ENCODE results near the gene PPP1R37.
A peak's percentile ranks its signal among the peaks of the same experiment; 100 is the strongest.

Gene PPP1R37, protein sequence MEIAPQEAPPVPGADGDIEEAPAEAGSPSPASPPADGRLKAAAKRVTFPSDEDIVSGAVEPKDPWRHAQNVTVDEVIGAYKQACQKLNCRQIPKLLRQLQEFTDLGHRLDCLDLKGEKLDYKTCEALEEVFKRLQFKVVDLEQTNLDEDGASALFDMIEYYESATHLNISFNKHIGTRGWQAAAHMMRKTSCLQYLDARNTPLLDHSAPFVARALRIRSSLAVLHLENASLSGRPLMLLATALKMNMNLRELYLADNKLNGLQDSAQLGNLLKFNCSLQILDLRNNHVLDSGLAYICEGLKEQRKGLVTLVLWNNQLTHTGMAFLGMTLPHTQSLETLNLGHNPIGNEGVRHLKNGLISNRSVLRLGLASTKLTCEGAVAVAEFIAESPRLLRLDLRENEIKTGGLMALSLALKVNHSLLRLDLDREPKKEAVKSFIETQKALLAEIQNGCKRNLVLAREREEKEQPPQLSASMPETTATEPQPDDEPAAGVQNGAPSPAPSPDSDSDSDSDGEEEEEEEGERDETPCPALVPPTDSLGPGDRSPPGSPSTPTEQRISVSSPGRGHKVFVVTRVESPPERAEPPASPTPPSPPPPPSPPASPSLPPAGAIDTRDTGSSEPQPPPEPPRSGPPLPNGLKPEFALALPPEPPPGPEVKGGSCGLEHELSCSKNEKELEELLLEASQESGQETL

GRCh38 chr19:45092747-45093678, at the start of gene PPP1R37:
TSS of gene PPP1R37 (plus strand) at chr19:45093179. CDS start at chr19:45093326, 147 bp downstream.
- DNase-seq: peak; percentile 42 to 94 (median 87)

GRCh38 chr19:45045671-45046353, 47.2 kb upstream of the PPP1R37 start:
- peak in 57 of 58 donors; percentile 2 to 95 (median 75) for DNase-seq

GRCh38 chr19:45046355-45046754, 46.6 kb upstream of the PPP1R37 start:
- DNase-seq: peak in 1 of 58 donors; percentile 47

- DNase-seq: no peak
These were observed 45.7 kb upstream of the PPP1R37 start for GRCh38 chr19:45047188-45047797.

GRCh38 chr19:45049073-45049736, 43.8 kb upstream of the PPP1R37 start:
- DNase-seq: peak in 41 of 58 donors; percentile 3 to 71 (median 24)

- no peak for DNase-seq
These were observed 42.9 kb upstream of the PPP1R37 start for GRCh38 chr19:45050036-45050435.

DNA sequence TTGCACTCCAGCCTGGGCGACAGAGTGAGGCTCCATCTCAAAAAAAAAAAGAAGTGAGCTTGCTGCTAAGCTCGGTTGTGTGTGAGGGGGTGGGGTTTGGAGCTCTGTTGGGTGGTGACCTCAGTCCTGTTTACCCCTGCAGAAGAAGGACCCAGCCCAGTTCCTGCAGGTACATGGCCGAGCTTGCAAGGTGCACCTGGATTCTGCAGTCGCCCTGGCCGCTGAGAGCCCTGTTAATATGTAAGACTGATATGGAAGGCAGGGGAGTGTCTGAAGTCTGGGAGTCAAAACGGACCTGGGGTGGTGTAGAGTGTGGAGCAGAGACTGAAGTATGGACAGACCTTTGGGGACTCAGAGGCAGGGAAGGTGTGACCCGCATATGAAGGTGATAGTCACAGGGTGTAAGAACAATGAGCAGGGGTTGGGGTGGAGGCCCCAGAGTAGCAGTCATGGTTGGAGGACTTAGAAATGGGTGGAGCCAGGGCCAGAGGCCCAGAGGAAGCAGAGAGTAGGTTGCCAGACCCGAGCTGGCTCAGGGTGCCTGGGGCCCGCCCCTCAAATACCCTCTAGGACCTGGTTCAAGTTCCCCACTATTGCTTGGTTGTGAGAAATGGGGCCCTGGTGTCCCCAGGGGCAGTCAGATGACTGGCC, 40.9 kb upstream of the PPP1R37 start:
- peak in 1 of 58 donors; percentile 0 for DNase-seq

DNA sequence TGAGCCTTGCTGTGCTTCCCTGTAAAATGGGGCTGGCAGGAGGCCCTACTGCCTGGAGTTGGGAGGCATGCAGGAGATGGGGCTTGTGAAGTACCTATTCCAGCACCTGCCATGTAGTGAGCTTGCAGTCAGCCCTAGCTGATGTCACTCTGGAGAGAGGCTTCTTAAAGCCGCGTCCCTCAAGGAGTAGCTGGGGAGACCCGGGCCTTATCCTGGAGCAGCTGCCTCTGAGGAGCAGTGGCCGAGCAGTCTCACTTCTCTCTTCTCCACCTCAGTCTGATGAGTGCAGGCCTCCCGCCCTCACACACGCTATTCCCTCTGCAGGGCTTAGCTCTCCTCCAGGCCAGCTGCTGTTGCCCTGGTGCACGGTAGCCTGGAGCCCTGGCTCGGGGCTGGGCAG, 36.1 kb upstream of the PPP1R37 start:
- no peak for DNase-seq

DNA sequence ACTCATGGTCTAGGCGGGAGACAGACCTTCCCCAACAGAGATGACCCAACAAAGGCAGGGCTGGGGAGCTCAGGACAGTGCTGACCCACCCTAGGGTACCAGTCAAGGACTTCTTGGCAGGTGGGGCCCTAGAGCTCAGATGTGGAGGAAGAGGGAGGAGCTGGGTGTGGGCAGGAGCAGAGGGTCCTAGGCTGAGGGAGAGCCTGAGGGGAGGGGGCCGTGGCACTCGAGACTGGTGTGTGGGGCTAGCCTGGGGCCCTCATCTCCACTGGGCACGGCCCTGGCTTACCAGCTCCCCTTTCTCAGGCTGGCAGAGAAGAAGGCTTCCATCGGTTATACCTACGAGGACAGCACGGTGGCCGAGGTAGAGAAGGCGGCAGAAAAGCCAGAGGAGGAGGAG, 35.5 kb upstream of the PPP1R37 start:
- no peak for DNase-seq

DNA sequence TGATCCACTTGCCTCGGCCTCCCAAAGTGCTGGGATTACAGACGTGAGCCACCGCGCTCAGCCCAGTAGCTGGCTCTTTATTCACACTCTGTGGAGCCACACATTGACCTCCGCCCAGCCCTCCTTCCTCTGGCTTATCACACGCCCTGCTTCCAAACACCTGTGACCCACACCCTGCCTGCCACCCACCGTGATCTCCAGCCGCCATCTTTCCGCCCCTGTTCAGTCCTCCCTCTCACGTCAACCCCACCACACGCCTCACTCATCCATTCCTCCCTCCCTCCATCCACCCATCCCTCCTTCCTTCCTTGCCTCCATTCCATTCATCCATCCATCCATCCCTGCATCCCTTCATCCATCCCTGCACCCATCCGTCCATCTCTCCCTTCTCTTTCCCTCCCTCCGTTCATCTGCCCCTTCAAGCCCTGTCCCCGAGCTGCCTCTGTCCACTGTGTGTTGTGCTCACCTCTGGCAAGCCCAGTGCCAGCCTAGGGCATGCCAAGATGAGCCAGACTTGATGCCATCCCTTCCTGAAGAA, 34.3 kb upstream of the PPP1R37 start:
- no peak for DNase-seq

- DNase-seq: peak in 54 of 58 donors; percentile 25 to 87 (median 55)
These were observed 33.6 kb upstream of the PPP1R37 start for GRCh38 chr19:45059258-45059965.

DNA sequence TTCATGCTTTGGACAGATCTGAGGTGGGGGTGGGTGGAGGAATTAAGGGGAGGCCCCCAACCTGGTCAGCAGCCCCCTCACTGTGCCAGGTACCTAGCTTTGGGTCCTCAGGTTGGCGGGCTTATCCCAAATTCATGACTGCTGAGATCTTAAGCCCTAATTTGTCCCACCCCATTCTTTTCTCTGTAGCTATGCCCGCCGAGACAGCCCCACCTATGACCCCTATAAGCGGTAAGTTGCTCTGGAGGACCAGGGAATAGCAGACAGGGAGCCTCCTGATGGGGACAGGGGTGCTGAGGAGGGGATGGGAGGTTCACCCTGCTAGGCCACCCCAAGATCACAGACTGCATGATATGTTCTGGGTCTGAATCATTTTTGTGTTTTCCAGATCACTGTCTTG, 31.0 kb upstream of the PPP1R37 start:
- DNase-seq: no peak

GRCh38 chr19:45063851-45064801, 28.9 kb upstream of the PPP1R37 start:
- no peak for DNase-seq

- no peak for DNase-seq
These were observed 25.9 kb upstream of the PPP1R37 start for GRCh38 chr19:45066921-45067661.

DNA sequence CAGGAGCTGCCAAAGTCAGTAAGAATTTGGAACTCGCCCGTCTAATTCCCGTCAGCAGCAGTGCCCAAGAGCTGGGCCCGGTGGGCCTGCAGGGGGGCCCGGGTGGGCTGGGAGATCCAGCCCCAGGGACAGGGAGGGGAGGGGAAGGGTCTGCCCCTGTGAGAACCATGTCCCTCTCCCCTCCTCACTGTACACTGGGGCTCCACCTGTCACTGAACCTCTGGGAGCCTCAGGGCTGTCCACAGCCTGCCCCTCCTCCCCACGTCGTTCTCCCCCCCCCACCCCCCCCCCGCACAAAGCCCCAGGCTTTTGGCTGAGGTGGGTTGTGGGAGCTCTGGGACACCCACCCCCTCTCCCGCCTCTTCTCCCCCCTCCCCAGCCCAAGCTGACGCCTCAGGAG, 24.9 kb upstream of the PPP1R37 start:
- no peak for DNase-seq

DNA sequence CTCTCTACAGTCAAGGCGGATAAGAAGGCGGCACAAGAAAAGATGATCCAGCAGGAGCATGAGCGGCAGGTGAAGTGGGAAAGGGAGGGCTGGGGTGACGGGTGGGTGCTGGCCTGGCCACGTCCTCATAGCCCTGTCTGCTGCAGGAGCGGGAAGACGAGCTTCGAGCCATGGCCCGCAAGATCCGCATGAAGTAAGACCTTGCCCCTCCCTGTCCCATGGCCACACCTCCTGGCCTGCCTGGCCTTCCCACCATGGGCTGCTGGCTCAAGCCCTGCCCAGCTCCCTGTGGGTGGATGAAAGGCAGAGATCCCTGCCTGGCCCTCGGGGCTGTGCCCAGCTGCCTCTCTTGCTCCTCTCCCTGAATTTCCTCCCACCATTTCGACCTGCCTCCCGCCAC, 23.9 kb upstream of the PPP1R37 start:
- DNase-seq: no peak
